K562 (cell line): ENCODE data around the gene THAP6. TPM values are rescaled to one million over a fixed set of nuclear protein-coding genes. Genes with fewer than 3 reads are reported as not detected.

Source experiments
- GABPB1 ChIP-seq: sonication (generic); formaldehyde crosslinking; IDR thresholded peaks from 2 replicates; pipeline ENCODE4 v1.8.0; 2022; ENCODE audit warnings: mild to moderate bottlenecking, missing genetic modification reagents
- ILK ChIP-seq: fragments of 450-650 bp; IDR thresholded peaks from 2 replicates; pipeline ENCODE4 v1.6.1; 2016; ENCODE audit warnings: missing genetic modification characterization, low read depth, mild to moderate bottlenecking, missing compliant biosample characterization, moderate library complexity, borderline replicate concordance
- JUN ChIP-seq, 2 experiments: sonication (generic) in 1 of 2; formaldehyde crosslinking in 1 of 2; IDR thresholded peaks; 2 replicates each; pipeline versions ENCODE4 v1.6.1 to v1.8.0; 2012 to 2022; ENCODE audit warnings: borderline replicate concordance in 2 of 2, mild to moderate bottlenecking in 2 of 2, improper control_type of control experiment in 1 of 2, low read depth in 1 of 2, low read length in 1 of 2, missing genetic modification reagents in 1 of 2
- KAT8 ChIP-seq: fragments of 450-650 bp; IDR thresholded peaks from 2 replicates; pipeline ENCODE4 v1.6.1; 2016; ENCODE audit warnings: low read depth, mild to moderate bottlenecking
- MAZ ChIP-seq, 2 experiments: fragments of 450-650 bp in 1 of 2; sonication (generic) in 1 of 2; formaldehyde crosslinking; IDR thresholded peaks in 1 of 2; conservative IDR thresholded peaks in 1 of 2; 2 replicates each; pipeline versions ENCODE4 v1.4.0 to v1.5.0; 2020; ENCODE audit warnings: mild to moderate bottlenecking in 1 of 2, missing genetic modification reagents in 1 of 2
- NBN ChIP-seq: fragments of 450-650 bp; IDR thresholded peaks from 2 replicates; pipeline ENCODE4 v1.6.1; 2016; ENCODE audit warnings: low read depth, mild to moderate bottlenecking
- NFRKB ChIP-seq: fragments of 450-650 bp; IDR thresholded peaks from 2 replicates; pipeline ENCODE4 v1.6.1; 2016; ENCODE audit warnings: low read depth
- NR2C2 ChIP-seq, 2 experiments: fragments of 200-800 bp in 1 of 2; sonication (Bioruptor generic) in 1 of 2; sonication (generic) in 1 of 2; formaldehyde crosslinking in 1 of 2; IDR thresholded peaks; 2 replicates each; pipeline versions ENCODE4 v1.6.1 to v1.8.0; 2016 to 2022; ENCODE audit warnings: mild to moderate bottlenecking in 1 of 2, missing compliant biosample characterization in 1 of 2, missing genetic modification characterization in 1 of 2, missing genetic modification reagents in 1 of 2
- PHB ChIP-seq: fragments of 250-450 bp; sonication (Bioruptor Pico); IDR thresholded peaks from 2 replicates; pipeline ENCODE4 v1.5.0; 2021
- RREB1 ChIP-seq: fragments of 250-450 bp; sonication (Bioruptor Pico); IDR thresholded peaks from 2 replicates; pipeline ENCODE4 v1.4.0; 2020
- RUNX1 ChIP-seq: sonication (generic); IDR thresholded peaks from 2 replicates; pipeline ENCODE4 v1.6.1; 2016; ENCODE audit warnings: antibody characterized with exemption, low read depth
- XRCC3 ChIP-seq: fragments of 450-650 bp; IDR thresholded peaks from 2 replicates; pipeline ENCODE4 v1.6.1; 2017; ENCODE audit warnings: mild to moderate bottlenecking, moderate library complexity
- ZNF134 ChIP-seq: fragments of 250-450 bp; sonication (Bioruptor Pico); conservative IDR thresholded peaks from 2 replicates; pipeline ENCODE4 v1.4.0; 2020
- ZNF184 ChIP-seq: sonication (generic); formaldehyde crosslinking; IDR thresholded peaks from 2 replicates; pipeline ENCODE4 v1.5.0; 2020; ENCODE audit warnings: missing genetic modification reagents
- ZNF263 ChIP-seq: sonication (generic); formaldehyde crosslinking; IDR thresholded peaks from 2 replicates; pipeline ENCODE4 v1.8.0; 2022; ENCODE audit warnings: mild to moderate bottlenecking, missing genetic modification reagents, borderline replicate concordance
- ZNF551 ChIP-seq: fragments of 250-450 bp; sonication (Bioruptor Pico); IDR thresholded peaks from 2 replicates; pipeline ENCODE4 v1.5.0; 2021; ENCODE audit warnings: mild to moderate bottlenecking, moderate library complexity
- polyA plus RNA-seq, 8 experiments: library from polyadenylated mRNA; depleted of rRNA in 4 of 8; stranded (reverse) in 5 of 8; unstranded in 3 of 8; fragments of >200 nt; fragmentation: Nextera tagmentation in 2 of 8; fragmentation: Illumina TruSeq in 1 of 8; extraction: Ambion mirVana in 2 of 8; extraction: Trizol in 1 of 8; gene quantifications; 2 replicates each; pipeline versions ENCODE4 v1.2.1 to v1.2.3, GENCODE V29; 2011 to 2014; ENCODE audit warnings: inconsistent platforms in 1 of 8, missing spikeins in 1 of 8
- total RNA-seq, 7 experiments: library from RNA; depleted of rRNA in 6 of 7; stranded (reverse); fragments of >200 nt in 6 of 7; fragmentation: Illumina TruSeq in 2 of 7; extraction: Trizol in 2 of 7; gene quantifications; 2 replicates each; pipeline versions ENCODE4 v1.2.1 to v1.2.3, GENCODE V29; 2011 to 2021; ENCODE audit warnings: low replicate concordance in 1 of 7
- TF ChIP-seq, protein P1 (sequence below): fragments of 450-650 bp; IDR thresholded peaks from one replicate; pipeline ENCODE4 v1.6.1; 2018; ENCODE audit warnings: mild to moderate bottlenecking, moderate library complexity; ENCODE audit not compliant: partially characterized antibody
- TF ChIP-seq, protein P2 (sequence below), 2 experiments: IDR thresholded peaks; 2 replicates each; pipeline ENCODE4 v1.6.1; 2011; ENCODE audit warnings: borderline replicate concordance in 1 of 2, control low read depth in 1 of 2, low read depth in 1 of 2, low read length in 1 of 2, mild to moderate bottlenecking in 1 of 2, mixed read lengths in 1 of 2, moderate library complexity in 1 of 2; ENCODE audit not compliant: insufficient read depth in 1 of 2, insufficient read length in 1 of 2, poor library complexity in 1 of 2, severe bottlenecking in 1 of 2; ENCODE audit errors: extremely low read depth in 1 of 2

THAP6 gene
- total and polyA plus RNA-seq, 9 of the 15 experiments (the other 6 are each of a cell fraction or from before 2014, with no cell fraction given) = 8.9 to 30.4 (median 17.3) TPM

DNA sequence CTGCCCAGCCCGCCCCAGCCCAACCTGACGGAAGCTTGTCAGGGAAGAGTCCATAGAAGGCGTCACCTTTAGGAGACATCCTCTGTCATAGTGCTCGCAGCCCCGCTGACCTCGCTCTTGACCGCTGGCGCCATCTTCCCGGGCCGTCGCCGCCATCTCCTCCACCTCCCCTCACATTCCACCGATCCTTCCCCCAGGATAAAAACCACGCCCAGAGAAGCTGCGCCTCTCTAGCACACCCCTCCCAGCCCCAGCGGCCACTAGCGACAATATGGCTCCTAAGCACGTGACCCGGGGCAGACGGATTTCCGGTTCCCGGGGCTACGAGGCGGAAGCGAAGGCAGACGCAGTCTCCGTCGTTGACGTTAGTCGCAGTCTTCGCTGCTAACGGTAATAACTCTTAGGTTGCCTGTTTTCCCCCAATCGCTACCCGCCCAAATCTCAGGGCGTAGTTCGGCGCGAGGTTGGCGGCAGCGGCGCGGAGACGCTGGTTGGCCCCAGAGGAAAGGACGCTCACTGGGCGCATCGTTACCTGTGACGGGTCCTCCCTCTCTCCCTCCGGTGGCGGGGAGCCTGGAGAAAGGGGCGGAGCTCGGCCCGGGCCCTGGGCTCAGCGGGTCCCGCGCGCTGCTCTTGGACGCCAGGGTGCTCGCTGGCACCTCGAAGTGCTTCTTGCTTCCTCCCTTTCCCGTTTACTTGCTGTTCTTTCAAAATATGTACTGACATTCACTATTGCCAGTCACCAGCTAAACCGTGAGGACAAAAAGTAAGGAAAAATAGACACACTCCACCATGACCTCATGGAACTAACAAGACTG, at the start of gene THAP6, which contains the start of gene RCHY1 (continued):
- TF ChIP-seq KAT8 (peak; percentile 58; the same call in 1 of the 2 replicates), JUN (IDR thresholded peaks at IDR 0.05; ENCODE audit: borderline replicate concordance, low read depth, low read length) (peak; percentile 5; the same call in 1 of the 2 replicates), JUN (CRISPR knock-in tag; IDR thresholded peaks at IDR 0.05; ENCODE audit: borderline replicate concordance) (no peak), NR2C2 (CRISPR knock-in tag; IDR thresholded peaks at IDR 0.05) (no peak), NR2C2 (tag; IDR thresholded peaks at IDR 0.05) (peak; percentile 82), ILK (tag) (no peak), ZNF134 (no peak), ZNF184 (CRISPR knock-in tag) (no peak), RREB1 (CRISPR knock-in tag) (peak; percentile 17; the same call in 1 of the 2 replicates), ZNF551 (CRISPR knock-in tag) (no peak), NFRKB (peak; percentile 98), GABPB1 (CRISPR knock-in tag) (peak; percentile 99), MAZ (CRISPR knock-in tag; conservative IDR thresholded peaks at IDR 0.05 in 1 of 2, IDR thresholded peaks at IDR 0.05 in 1 of 2) (peak; percentile 84 to 96; a peak in 3 of 4 replicates), NBN (peak; percentile 40; the same call in 1 of the 2 replicates), ZNF263 (CRISPR knock-in tag) (peak; percentile 75; the same call in 1 of the 2 replicates), XRCC3 (no peak), RUNX1 (no peak), PHB (0 out of 2 replicates have a peak, but pooled peaks have one; percentile 47)
- TF ChIP-seq, protein P1, sequence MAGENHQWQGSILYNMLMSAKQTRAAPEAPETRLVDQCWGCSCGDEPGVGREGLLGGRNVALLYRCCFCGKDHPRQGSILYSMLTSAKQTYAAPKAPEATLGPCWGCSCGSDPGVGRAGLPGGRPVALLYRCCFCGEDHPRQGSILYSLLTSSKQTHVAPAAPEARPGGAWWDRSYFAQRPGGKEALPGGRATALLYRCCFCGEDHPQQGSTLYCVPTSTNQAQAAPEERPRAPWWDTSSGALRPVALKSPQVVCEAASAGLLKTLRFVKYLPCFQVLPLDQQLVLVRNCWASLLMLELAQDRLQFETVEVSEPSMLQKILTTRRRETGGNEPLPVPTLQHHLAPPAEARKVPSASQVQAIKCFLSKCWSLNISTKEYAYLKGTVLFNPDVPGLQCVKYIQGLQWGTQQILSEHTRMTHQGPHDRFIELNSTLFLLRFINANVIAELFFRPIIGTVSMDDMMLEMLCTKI = no peak
- TF ChIP-seq, protein P2, sequence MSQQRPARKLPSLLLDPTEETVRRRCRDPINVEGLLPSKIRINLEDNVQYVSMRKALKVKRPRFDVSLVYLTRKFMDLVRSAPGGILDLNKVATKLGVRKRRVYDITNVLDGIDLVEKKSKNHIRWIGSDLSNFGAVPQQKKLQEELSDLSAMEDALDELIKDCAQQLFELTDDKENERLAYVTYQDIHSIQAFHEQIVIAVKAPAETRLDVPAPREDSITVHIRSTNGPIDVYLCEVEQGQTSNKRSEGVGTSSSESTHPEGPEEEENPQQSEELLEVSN (IDR thresholded peaks at IDR 0.05; ENCODE audit: borderline replicate concordance in 1 of 2, extremely low read depth in 1 of 2, insufficient read depth in 1 of 2, insufficient read length in 1 of 2, low read depth in 1 of 2, low read length in 1 of 2, poor library complexity in 1 of 2, severe bottlenecking in 1 of 2) = peak; percentile 56 to 57
